ENCODE data around the gene THSD7A.

THSD7A gene

GRCh38 chr7:11516328-11516727 is 315.7 kb downstream of the THSD7A start:
- no peak for DNase-seq (ENCODE audit: extremely low read depth, low read depth)
- no peak for TF ChIP-seq CTCF (IDR thresholded peaks at IDR 0.05; ENCODE audit: low read depth, low read length)

- no peak for DNase-seq (ENCODE audit: extremely low read depth, low read depth)
- no peak for TF ChIP-seq CTCF (IDR thresholded peaks at IDR 0.05; ENCODE audit: low read depth, low read length)
These were observed 318.5 kb downstream of the THSD7A start for GRCh38 chr7:11513460-11513859.

- no peak for DNase-seq (ENCODE audit: extremely low read depth, low read depth)
These were observed 324.1 kb downstream of the THSD7A start for GRCh38 chr7:11507929-11508328.

GRCh38 chr7:11506417-11506816 is 325.6 kb downstream of the THSD7A start:
- no peak for TF ChIP-seq CTCF (IDR thresholded peaks at IDR 0.05; ENCODE audit: low read depth, low read length)
- no peak for DNase-seq (ENCODE audit: extremely low read depth, low read depth)

More at GRCh38 chr7:11507929-11508328, 324.1 kb downstream of the THSD7A start:
- TF ChIP-seq CTCF (IDR thresholded peaks at IDR 0.05; ENCODE audit: low read depth, low read length): no peak

GRCh38 chr7:11505471-11505985 is 326.5 kb downstream of the THSD7A start:
- TF ChIP-seq CTCF (IDR thresholded peaks at IDR 0.05; ENCODE audit: low read depth, low read length): no peak
- no peak for DNase-seq (ENCODE audit: extremely low read depth, low read depth)

GRCh38 chr7:11492307-11492706 is 339.7 kb downstream of the THSD7A start:
- TF ChIP-seq CTCF (IDR thresholded peaks at IDR 0.05; ENCODE audit: low read depth, low read length): no peak
- DNase-seq (ENCODE audit: extremely low read depth, low read depth): no peak

- no peak for DNase-seq (ENCODE audit: extremely low read depth, low read depth)
- TF ChIP-seq CTCF (IDR thresholded peaks at IDR 0.05; ENCODE audit: low read depth, low read length): no peak
These were observed 340.2 kb downstream of the THSD7A start for GRCh38 chr7:11491811-11492210.
